AG20443 (cell line): ENCODE measurements around the gene FBXW4.

Experiments used
- DNase-seq: peaks from one replicate; pipeline ENCODE4 v3.0.0; 2012; ENCODE audit warnings: low spot score, mixed read lengths

Gene FBXW4

GRCh38 chr10:101696632-101697031, 1.7 kb upstream of the FBXW4 start:
- no peak for DNase-seq

GRCh38 chr10:101695404-101695890, 477 bp upstream of the FBXW4 start:
- no peak for DNase-seq

GRCh38 chr10:101693978-101694673, 844 bp downstream of the FBXW4 start:
- DNase-seq = peak; percentile 82

GRCh38 chr10:101693651-101693977, 1.4 kb downstream of the FBXW4 start:
- peak; percentile 48 for DNase-seq

GRCh38 chr10:101691081-101691480, 3.9 kb downstream of the FBXW4 start:
- DNase-seq = no peak

- no peak for DNase-seq
These were observed 4.5 kb downstream of the FBXW4 start for GRCh38 chr10:101690461-101690860.

- no peak for DNase-seq
These were observed 7.8 kb downstream of the FBXW4 start for GRCh38 chr10:101687071-101687658.

- DNase-seq = no peak
These were observed 8.6 kb downstream of the FBXW4 start for GRCh38 chr10:101686133-101686925.

GRCh38 chr10:101684782-101685181, 10.2 kb downstream of the FBXW4 start:
- no peak for DNase-seq

GRCh38 chr10:101683276-101683675, 11.7 kb downstream of the FBXW4 start:
- DNase-seq = no peak

GRCh38 chr10:101682172-101682825, 12.7 kb downstream of the FBXW4 start:
- DNase-seq = no peak

GRCh38 chr10:101676565-101676964, 18.4 kb downstream of the FBXW4 start:
- no peak for DNase-seq

GRCh38 chr10:101675115-101675514, 19.9 kb downstream of the FBXW4 start:
- no peak for DNase-seq

- no peak for DNase-seq
These were observed 22.4 kb downstream of the FBXW4 start for GRCh38 chr10:101672536-101672935.

GRCh38 chr10:101671453-101671852, 23.5 kb downstream of the FBXW4 start:
- DNase-seq = no peak

GRCh38 chr10:101670635-101671034, 24.3 kb downstream of the FBXW4 start:
- no peak for DNase-seq

GRCh38 chr10:101669181-101669580, 25.8 kb downstream of the FBXW4 start:
- no peak for DNase-seq

- DNase-seq = no peak
These were observed 26.4 kb downstream of the FBXW4 start for GRCh38 chr10:101668566-101668965.

GRCh38 chr10:101666083-101666482, 28.9 kb downstream of the FBXW4 start:
- DNase-seq = no peak

- DNase-seq = no peak
These were observed 31.9 kb downstream of the FBXW4 start for GRCh38 chr10:101663097-101663496.

- no peak for DNase-seq
These were observed 34.7 kb downstream of the FBXW4 start for GRCh38 chr10:101660256-101660655.

GRCh38 chr10:101658975-101659374, 36.0 kb downstream of the FBXW4 start:
- no peak for DNase-seq

GRCh38 chr10:101656890-101657289, 38.1 kb downstream of the FBXW4 start:
- no peak for DNase-seq
